HG03103 (cell line): ENCODE results near the gene TMEM204.

ENCODE experiments used
- ATAC-seq: cut with Tn5 transposase; IDR thresholded peaks from one replicate; pipeline ENCODE4 v1.9.1; 2021; ENCODE audit warnings: low read depth; ENCODE audit not compliant: unreplicated experiment

The TMEM204 gene

GRCh38 chr16:1553946-1554825, 20.7 kb downstream of the TMEM204 start:
- ATAC-seq = no peak

- ATAC-seq = no peak
Measured at GRCh38 chr16:1554826-1555445, 21.5 kb downstream of the TMEM204 start.

GRCh38 chr16:1556254-1556653, 22.8 kb downstream of the TMEM204 start:
- ATAC-seq = no peak

- ATAC-seq = no peak
Measured at GRCh38 chr16:1557074-1557473, 23.6 kb downstream of the TMEM204 start.

- ATAC-seq = no peak
Measured at GRCh38 chr16:1557576-1557975, 24.1 kb downstream of the TMEM204 start.

GRCh38 chr16:1559446-1559975, 26.0 kb downstream of the TMEM204 start:
- no peak for ATAC-seq

GRCh38 chr16:1560153-1560552, 26.7 kb downstream of the TMEM204 start:
- no peak for ATAC-seq

- ATAC-seq = no peak
Measured at GRCh38 chr16:1560866-1561265, 27.4 kb downstream of the TMEM204 start.

GRCh38 chr16:1561266-1561665, 27.8 kb downstream of the TMEM204 start:
- no peak for ATAC-seq

GRCh38 chr16:1561836-1562235, 28.4 kb downstream of the TMEM204 start:
- no peak for ATAC-seq

- ATAC-seq = no peak
Measured at GRCh38 chr16:1563786-1564185, 30.3 kb downstream of the TMEM204 start.

- no peak for ATAC-seq
Measured at GRCh38 chr16:1564325-1564724, 30.9 kb downstream of the TMEM204 start.

- no peak for ATAC-seq
Measured at GRCh38 chr16:1565083-1565805, 31.8 kb downstream of the TMEM204 start.

- ATAC-seq = no peak
Measured at GRCh38 chr16:1567988-1568387, 34.5 kb downstream of the TMEM204 start.

- no peak for ATAC-seq
Measured at GRCh38 chr16:1571012-1571671, 37.7 kb downstream of the TMEM204 start.

GRCh38 chr16:1572673-1573072, 39.2 kb downstream of the TMEM204 start:
- no peak for ATAC-seq

- no peak for ATAC-seq
Measured at GRCh38 chr16:1573301-1573700, 39.8 kb downstream of the TMEM204 start.

GRCh38 chr16:1575578-1575977, 42.1 kb downstream of the TMEM204 start:
- no peak for ATAC-seq

GRCh38 chr16:1579214-1579613, 45.7 kb downstream of the TMEM204 start:
- no peak for ATAC-seq

GRCh38 chr16:1580256-1580655, 46.8 kb downstream of the TMEM204 start:
- ATAC-seq = no peak

- ATAC-seq = no peak
Measured at GRCh38 chr16:1580956-1581355, 47.5 kb downstream of the TMEM204 start.
